Breast epithelium (tissue), 4 donors: ENCODE measurements around the gene CRYGB. TPM values are rescaled to one million over a fixed set of nuclear protein-coding genes. Genes with fewer than 3 reads are reported as not detected.

Experiments used
- DNase-seq, 2 donors: peaks; one replicate each; pipeline ENCODE4 v3.0.0-alpha.2; 2019; ENCODE audit warnings: low spot score in 2 of 2
- H3K27ac ChIP-seq, 2 donors: fragments of 200-600 bp; sonication (generic) in 1 of 2; one replicate each; pipeline ENCODE4 v1.5.1; 2016 to 2019; ENCODE audit warnings: mild to moderate bottlenecking in 1 of 2
- H3K27me3 ChIP-seq, 2 donors: fragments of 200-600 bp; sonication (generic) in 1 of 2; one replicate each; pipeline versions ENCODE4 v1.5.1 to v1.6.0; 2017 to 2019; ENCODE audit warnings: control low read depth in 1 of 2, mild to moderate bottlenecking in 1 of 2
- H3K36me3 ChIP-seq: fragments of 200-600 bp; one replicate; pipeline ENCODE4 v1.5.1; 2019
- H3K4me1 ChIP-seq, 2 donors: fragments of 200-600 bp; sonication (generic); one replicate each; pipeline ENCODE4 v1.5.1; 2016 to 2019; ENCODE audit warnings: control low read depth in 1 of 2
- H3K4me3 ChIP-seq, 3 donors: fragments of 200-600 bp; sonication (generic); 1 replicate in 2 of 3; 2 replicates in 1 of 3; pipeline ENCODE4 v1.5.1; 2016 to 2019; ENCODE audit warnings: mild to moderate bottlenecking in 3 of 3, moderate library complexity in 2 of 3
- H3K9me3 ChIP-seq, 2 donors: fragments of 200-600 bp; sonication (generic) in 1 of 2; one replicate each; pipeline ENCODE4 v1.5.1; 2016 to 2019; ENCODE audit warnings: control low read depth in 1 of 2
- CTCF ChIP-seq, 3 donors: fragments of 450-650 bp; IDR thresholded peaks; one replicate each; pipeline ENCODE4 v1.5.1; 2016 to 2017; ENCODE audit warnings: antibody characterized with exemption in 3 of 3, mild to moderate bottlenecking in 3 of 3, moderate library complexity in 3 of 3
- POLR2A ChIP-seq: fragments of 450-650 bp; IDR thresholded peaks from one replicate; pipeline ENCODE4 v1.6.1; 2016; ENCODE audit warnings: antibody characterized with exemption, mild to moderate bottlenecking, moderate library complexity
- POLR2AphosphoS5 ChIP-seq, 3 donors: sonication (generic); formaldehyde crosslinking; IDR thresholded peaks; one replicate each; pipeline ENCODE4 v1.6.1; 2017; ENCODE audit warnings: antibody characterized with exemption in 3 of 3
- intact Hi-C: fragments of 100-400 bp; cut with DNase I; formaldehyde crosslinking; loops from one replicate; pipeline ENCODE4 v1.15.1; 2023; ENCODE audit warnings: low total_unique reads
- total RNA-seq, 3 donors: library from RNA; depleted of rRNA; stranded (reverse); fragments of >200 nt; gene quantifications; one replicate each; pipeline ENCODE4 v1.1.0, GENCODE V29; 2016

The CRYGB gene
- total RNA-seq, 3 donors from 2014 or later = not detected

- Histone ChIP-seq H3K4me3 (no peak overlapping the region), H3K27ac (no peak overlapping the region), H3K4me1 (no peaks in the 10 kb centered on the region), H3K27me3 (no peaks in the 10 kb centered on the region), H3K36me3 (no peaks in the 10 kb centered on the region), H3K9me3 (no peaks in the 10 kb centered on the region)
- intact Hi-C loops = no loop called here
- DNase-seq = no peak
- no peak for TF ChIP-seq POLR2AphosphoS5 (IDR thresholded peaks at IDR 0.05)
- no peak for TF ChIP-seq POLR2A
- no peak for TF ChIP-seq CTCF (IDR thresholded peaks at IDR 0.05)
Measured at GRCh38 chr2:208186893-208187292, 40.9 kb upstream of the CRYGB start.

- intact Hi-C loops = no loop called here
- H3K4me3 ChIP-seq = no peak overlapping the region
- no peak for DNase-seq
- no peaks in the 10 kb centered on the region for H3K9me3 ChIP-seq
- no peak for TF ChIP-seq POLR2AphosphoS5 (IDR thresholded peaks at IDR 0.05)
- TF ChIP-seq POLR2A = no peak
- no peak for TF ChIP-seq CTCF (IDR thresholded peaks at IDR 0.05)
- H3K27me3 ChIP-seq = no peaks in the 10 kb centered on the region
- no peak overlapping the region for H3K27ac ChIP-seq
- no peaks in the 10 kb centered on the region for H3K36me3 ChIP-seq
- no peaks in the 10 kb centered on the region for H3K4me1 ChIP-seq
Measured at GRCh38 chr2:208186465-208186864, 40.5 kb upstream of the CRYGB start.

GRCh38 chr2:208183972-208184705 lies 38.2 kb upstream of the CRYGB start:
- TF ChIP-seq CTCF (IDR thresholded peaks at IDR 0.05) = no peak
- no peak for TF ChIP-seq POLR2AphosphoS5 (IDR thresholded peaks at IDR 0.05)
- TF ChIP-seq POLR2A = no peak
- Histone ChIP-seq H3K27me3 (no peaks in the 10 kb centered on the region), H3K27ac (no peak overlapping the region), H3K9me3 (no peaks in the 10 kb centered on the region), H3K4me1 (no peaks in the 10 kb centered on the region), H3K36me3 (no peaks in the 10 kb centered on the region), H3K4me3 (peak overlapping the region in 1 of 3 donors; percentile 31)
- DNase-seq = no peak
- intact Hi-C loops = no loop called here

GRCh38 chr2:208183526-208183925 lies 37.6 kb upstream of the CRYGB start:
- Histone ChIP-seq H3K27ac (no peak overlapping the region), H3K4me1 (no peaks in the 10 kb centered on the region), H3K36me3 (no peaks in the 10 kb centered on the region), H3K9me3 (no peaks in the 10 kb centered on the region), H3K4me3 (no peak overlapping the region), H3K27me3 (no peaks in the 10 kb centered on the region)
- TF ChIP-seq POLR2A (no peak), POLR2AphosphoS5 (IDR thresholded peaks at IDR 0.05) (no peak), CTCF (IDR thresholded peaks at IDR 0.05) (no peak)
- DNase-seq = no peak
- intact Hi-C loops = no loop called here

- H3K36me3 ChIP-seq = no peaks in the 10 kb centered on the region
- H3K9me3 ChIP-seq = no peaks in the 10 kb centered on the region
- H3K27ac ChIP-seq = no peak overlapping the region
- DNase-seq = no peak
- TF ChIP-seq CTCF (IDR thresholded peaks at IDR 0.05) = no peak
- TF ChIP-seq POLR2AphosphoS5 (IDR thresholded peaks at IDR 0.05) = no peak
- no peak for TF ChIP-seq POLR2A
- no peak overlapping the region for H3K4me3 ChIP-seq
- no peaks in the 10 kb centered on the region for H3K4me1 ChIP-seq
- no peaks in the 10 kb centered on the region for H3K27me3 ChIP-seq
- intact Hi-C loops = no loop called here
Measured at GRCh38 chr2:208182835-208183234, 36.9 kb upstream of the CRYGB start.
